ENCODE measurements around the gene EFNA5.

Gene EFNA5

DNA sequence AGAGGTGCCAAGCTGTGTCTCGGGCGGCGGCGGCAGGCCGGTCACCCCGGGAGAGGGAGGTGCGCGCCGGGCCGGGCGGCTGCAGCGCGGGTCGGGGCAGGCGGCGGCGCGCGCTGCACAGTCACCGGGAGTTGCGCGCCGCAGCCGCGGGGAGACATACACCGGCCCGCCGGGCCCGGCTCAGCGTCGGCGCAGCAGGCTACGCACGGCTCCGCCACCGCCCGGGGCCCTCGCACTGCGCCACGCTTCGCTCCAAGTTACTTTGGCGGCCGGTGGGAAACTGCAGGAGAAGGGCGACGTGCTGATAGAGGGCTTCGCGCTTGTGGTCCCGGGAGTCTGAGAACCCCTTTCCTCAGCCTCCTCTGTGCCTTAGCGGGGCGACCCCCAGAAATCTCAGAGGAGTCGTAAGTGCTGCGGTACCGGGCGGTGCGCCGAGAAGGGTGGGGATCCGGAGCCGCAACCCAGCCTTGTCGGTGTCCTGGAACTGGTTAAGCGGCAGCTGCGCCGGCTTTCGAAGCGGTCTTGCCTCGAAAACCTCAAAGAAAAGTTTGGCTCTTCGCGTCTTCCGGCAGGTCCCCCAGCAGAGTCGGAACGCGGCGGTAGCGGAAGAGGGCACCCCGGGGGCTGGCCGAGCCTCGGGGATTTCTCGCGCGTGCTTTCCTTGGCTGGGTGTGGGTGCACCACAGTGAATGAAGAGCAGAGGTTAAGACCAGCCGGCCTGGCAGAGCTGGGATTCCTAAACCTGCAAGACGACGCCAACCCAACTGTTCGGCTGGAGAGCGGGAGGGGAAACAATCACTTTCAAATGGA lies at the start of gene EFNA5:
TSS of gene EFNA5 (minus strand) at position 6 of the 810 bp plus-strand sequence.
- no peak for DNase-seq (ENCODE audit: low read depth)
- peak within 1 kb of the TSS; percentile 80 for H3K4me3 ChIP-seq (ENCODE audit: low read depth, low read length)

GRCh38 chr5:107719034-107719606 lies 48.4 kb upstream of the EFNA5 start:
- H3K4me3 ChIP-seq (ENCODE audit: low read depth, low read length) = no peak overlapping the region
- DNase-seq (ENCODE audit: low read depth) = no peak

DNA sequence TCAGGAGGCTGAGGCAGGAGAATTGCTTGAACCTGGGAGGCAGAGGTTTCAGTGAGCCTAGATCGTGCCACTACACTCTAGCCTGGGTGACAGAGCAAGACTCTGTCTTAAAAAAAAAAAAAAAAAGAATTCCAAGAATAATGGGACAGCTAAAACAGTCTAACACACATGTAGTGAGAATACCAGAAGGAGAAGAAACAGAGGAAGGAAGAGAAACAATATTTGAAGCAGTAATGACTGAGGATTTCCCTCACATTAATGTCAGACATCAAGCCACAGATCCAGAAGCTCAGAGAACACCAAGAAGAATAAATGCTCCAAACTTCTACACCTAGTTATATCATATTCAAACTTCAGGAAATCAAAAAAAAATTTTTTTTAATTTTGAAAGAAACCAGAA lies 47.1 kb upstream of the EFNA5 start:
- H3K4me3 ChIP-seq (ENCODE audit: low read depth, low read length) = no peak overlapping the region
- DNase-seq (ENCODE audit: low read depth) = no peak

DNA sequence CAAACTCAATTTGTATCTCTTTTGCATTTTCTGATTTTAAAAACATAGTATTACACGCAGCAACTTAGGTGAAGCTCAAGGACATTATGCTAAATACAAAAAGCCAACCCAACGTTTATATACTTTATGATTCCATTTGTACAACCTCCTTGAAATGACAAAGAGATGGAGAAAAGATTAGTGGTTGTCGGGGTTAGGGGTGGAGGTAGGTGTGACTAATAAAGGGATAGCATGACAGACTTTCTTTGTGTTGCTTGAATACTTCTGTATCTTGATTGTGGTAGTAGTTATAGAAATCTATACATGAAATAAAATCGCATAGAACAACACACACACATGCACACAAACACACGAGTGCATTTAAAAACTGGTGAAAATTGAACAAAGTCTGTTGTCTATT lies 42.5 kb upstream of the EFNA5 start:
- DNase-seq (ENCODE audit: low read depth) = no peak
- no peak overlapping the region for H3K4me3 ChIP-seq (ENCODE audit: low read depth, low read length)

GRCh38 chr5:107712359-107712870 lies 41.7 kb upstream of the EFNA5 start:
- no peak overlapping the region for H3K4me3 ChIP-seq (ENCODE audit: low read depth, low read length)
- DNase-seq (ENCODE audit: low read depth) = no peak

- peak; percentile 36 for DNase-seq (ENCODE audit: low read depth)
- H3K4me3 ChIP-seq (ENCODE audit: low read depth, low read length) = peak overlapping the region; percentile 23
These were observed 34.8 kb upstream of the EFNA5 start for GRCh38 chr5:107705402-107706014.

DNA sequence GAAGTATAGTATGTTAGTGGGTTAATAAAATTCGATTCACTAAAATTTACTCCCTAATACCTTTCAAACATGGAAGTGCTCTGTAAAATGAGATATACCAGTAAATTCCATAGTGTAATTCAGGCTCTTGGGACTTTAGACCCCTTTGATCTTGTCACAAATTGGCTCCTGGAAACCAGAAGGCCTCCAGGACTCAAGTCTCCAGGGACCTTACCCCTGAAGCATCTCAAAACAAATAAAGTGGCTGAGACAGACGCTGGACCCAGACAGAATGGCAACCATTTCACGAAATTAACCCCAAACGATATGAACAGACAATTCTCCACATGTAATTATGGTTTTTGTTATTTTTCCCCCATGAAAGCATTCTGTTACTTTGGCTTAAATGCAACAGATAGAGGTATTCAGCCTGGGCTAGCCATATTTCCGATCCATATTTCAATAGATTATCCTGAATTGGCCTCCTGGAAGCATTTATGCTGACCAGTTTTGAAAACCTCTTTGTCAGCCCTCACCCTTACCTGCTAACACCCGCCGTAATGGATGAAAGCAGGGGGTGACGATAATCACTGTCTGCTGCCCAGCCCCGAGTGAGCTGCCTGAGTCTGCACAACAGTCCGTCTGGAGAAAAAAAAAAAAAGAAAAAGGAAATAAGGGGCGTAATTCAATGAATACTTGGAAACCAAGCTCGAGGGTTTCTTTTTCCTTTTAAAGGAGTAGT lies 34.1 kb upstream of the EFNA5 start:
- H3K4me3 ChIP-seq (ENCODE audit: low read depth, low read length) = peak overlapping the region; percentile 23
- DNase-seq (ENCODE audit: low read depth) = no peak

DNA sequence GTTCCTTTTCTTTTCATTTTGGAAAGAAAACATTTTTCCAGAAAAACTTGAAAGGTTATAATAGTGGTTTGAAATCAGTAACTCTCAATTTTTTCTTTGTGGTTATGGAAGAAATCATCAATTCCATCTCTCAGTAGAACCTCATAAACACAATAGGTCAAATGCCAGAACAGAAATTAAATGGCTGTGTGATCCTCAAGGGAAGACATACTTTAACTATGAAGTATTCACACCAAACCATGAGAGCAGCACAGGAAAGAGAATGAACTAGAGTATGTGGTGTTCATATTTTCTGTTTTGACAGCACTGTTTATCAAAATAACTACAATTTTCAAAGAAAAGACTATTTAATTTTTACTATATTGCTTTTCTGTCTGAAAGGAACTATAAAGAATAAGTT lies 29.7 kb upstream of the EFNA5 start:
- H3K4me3 ChIP-seq (ENCODE audit: low read depth, low read length) = no peak overlapping the region
- peak; percentile 38 for DNase-seq (ENCODE audit: low read depth)

DNA sequence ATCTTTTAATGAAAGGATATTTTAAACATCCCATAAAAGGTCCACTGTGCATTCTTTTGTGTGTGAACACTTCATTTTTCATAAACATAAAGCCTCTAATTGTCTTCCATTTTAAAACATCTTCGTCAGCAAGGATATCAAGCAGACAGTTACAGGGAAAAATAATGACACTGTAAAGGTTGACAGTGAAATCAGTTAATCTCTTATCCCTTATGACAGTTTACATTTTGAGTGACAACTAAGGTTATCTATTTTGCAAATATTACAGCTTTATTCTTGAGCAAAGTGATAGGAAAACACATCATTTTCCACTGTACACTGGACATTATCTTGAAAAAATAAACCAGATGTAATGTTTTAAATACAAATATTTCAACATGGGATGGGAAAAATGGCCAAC lies 28.7 kb upstream of the EFNA5 start:
- H3K4me3 ChIP-seq (ENCODE audit: low read depth, low read length) = no peak overlapping the region
- no peak for DNase-seq (ENCODE audit: low read depth)

GRCh38 chr5:107698286-107698685 lies 27.5 kb upstream of the EFNA5 start:
- no peak overlapping the region for H3K4me3 ChIP-seq (ENCODE audit: low read depth, low read length)
- peak; percentile 28 for DNase-seq (ENCODE audit: low read depth)

GRCh38 chr5:107696498-107696897 lies 25.8 kb upstream of the EFNA5 start:
- DNase-seq (ENCODE audit: low read depth) = no peak
- H3K4me3 ChIP-seq (ENCODE audit: low read depth, low read length) = no peak overlapping the region

- DNase-seq (ENCODE audit: low read depth) = no peak
- no peak overlapping the region for H3K4me3 ChIP-seq (ENCODE audit: low read depth, low read length)
These were observed 25.3 kb upstream of the EFNA5 start for GRCh38 chr5:107696080-107696479.

DNA sequence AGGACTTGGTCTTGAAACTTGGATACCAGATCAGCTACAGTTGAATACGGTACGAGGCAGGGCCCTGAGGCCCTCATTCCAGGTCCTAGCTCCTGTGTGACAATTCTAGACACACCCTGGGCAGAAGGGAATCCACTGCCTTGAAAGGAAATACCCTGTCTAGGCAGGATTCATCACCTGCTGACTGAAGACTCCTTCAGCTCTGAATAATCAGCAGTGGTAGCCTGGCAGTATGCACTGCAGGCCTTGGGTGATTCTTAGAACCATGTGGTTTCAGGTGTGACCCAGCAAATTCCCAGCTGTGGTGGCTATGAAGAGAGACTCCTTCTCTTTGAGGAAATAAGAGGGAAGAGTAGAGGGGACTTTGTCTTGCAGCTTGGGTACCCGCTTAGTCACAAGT lies 17.2 kb upstream of the EFNA5 start:
- DNase-seq (ENCODE audit: low read depth) = no peak
- no peak overlapping the region for H3K4me3 ChIP-seq (ENCODE audit: low read depth, low read length)

- no peak overlapping the region for H3K4me3 ChIP-seq (ENCODE audit: low read depth, low read length)
- no peak for DNase-seq (ENCODE audit: low read depth)
These were observed 16.7 kb upstream of the EFNA5 start for GRCh38 chr5:107687404-107687803.

DNA sequence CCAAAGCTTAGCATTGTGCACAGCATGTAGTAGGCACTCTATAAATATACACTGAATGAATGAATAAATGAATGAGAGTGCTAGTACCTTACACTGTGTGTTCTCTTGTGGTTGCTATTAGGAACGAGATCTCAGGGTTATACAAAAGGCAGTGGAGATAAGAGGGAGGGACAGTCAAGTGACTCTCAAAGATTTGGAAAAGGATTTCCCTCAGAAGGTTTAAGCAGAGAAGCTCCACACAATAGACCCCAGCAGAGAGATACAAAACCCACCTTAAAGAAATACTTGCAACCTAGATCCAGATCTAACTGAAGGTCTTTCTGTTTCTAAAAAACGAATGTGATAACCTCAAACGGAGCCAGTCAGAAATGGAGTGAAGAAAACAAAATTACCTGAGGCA lies 11.8 kb upstream of the EFNA5 start:
- no peak overlapping the region for H3K4me3 ChIP-seq (ENCODE audit: low read depth, low read length)
- no peak for DNase-seq (ENCODE audit: low read depth)

DNA sequence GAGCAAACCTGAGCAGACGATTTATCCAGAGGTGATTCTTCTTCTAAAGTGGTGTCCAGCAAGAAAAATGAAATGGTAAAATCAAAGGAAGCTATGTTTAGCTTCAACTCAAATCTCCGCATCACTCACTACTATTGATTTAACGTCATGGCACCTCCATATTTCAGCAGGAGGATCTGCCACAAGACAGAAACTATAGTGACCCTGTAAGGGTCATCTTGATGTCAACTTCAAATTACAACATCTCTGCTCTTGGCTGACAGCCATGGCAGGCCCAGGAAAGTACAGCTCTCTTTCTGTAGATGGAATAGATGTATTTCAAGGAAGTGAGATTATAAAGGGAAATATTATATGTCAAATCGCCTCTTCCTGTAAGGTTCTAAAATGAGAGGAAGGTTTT lies 10.1 kb upstream of the EFNA5 start:
- DNase-seq (ENCODE audit: low read depth) = no peak
- no peak overlapping the region for H3K4me3 ChIP-seq (ENCODE audit: low read depth, low read length)

- H3K4me3 ChIP-seq (ENCODE audit: low read depth, low read length) = no peak overlapping the region
- no peak for DNase-seq (ENCODE audit: low read depth)
These were observed 9.4 kb upstream of the EFNA5 start for GRCh38 chr5:107680099-107680498.

GRCh38 chr5:107676702-107677101 lies 6.0 kb upstream of the EFNA5 start:
- DNase-seq (ENCODE audit: low read depth) = no peak

GRCh38 chr5:107675201-107675600 lies 4.5 kb upstream of the EFNA5 start:
- DNase-seq (ENCODE audit: low read depth) = no peak
- no peak overlapping the region for H3K4me3 ChIP-seq (ENCODE audit: low read depth, low read length)

More at GRCh38 chr5:107676702-107677101, 6.0 kb upstream of the EFNA5 start:
- H3K4me3 ChIP-seq (ENCODE audit: low read depth, low read length) = no peak overlapping the region

DNA sequence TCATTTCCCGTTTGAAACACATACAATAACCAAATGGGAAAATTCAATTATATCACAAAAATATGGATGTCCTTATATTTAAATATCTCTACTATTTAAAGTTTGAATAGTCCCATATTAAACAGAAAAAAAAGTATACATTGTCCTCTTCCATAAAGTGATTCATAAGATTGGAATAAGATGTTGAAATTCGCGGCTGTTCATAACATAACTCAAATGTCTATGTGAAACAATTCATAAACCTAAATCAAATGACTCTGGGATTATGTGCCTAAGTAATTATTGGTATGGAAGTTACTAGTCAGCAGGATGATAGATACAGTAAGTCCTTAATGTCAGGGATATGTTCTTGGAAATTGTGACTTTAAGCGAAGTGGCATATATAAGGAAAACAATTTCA lies 3.9 kb upstream of the EFNA5 start:
- no peak for DNase-seq (ENCODE audit: low read depth)
- no peak overlapping the region for H3K4me3 ChIP-seq (ENCODE audit: low read depth, low read length)
